ENCODE data around the gene TYRP1. TPM values are rescaled to one million over a fixed set of nuclear protein-coding genes. Genes with fewer than 3 reads are reported as not detected.

Gene TYRP1
- total RNA-seq, 1 donor from 2014 or later = 86.2 TPM

DNA sequence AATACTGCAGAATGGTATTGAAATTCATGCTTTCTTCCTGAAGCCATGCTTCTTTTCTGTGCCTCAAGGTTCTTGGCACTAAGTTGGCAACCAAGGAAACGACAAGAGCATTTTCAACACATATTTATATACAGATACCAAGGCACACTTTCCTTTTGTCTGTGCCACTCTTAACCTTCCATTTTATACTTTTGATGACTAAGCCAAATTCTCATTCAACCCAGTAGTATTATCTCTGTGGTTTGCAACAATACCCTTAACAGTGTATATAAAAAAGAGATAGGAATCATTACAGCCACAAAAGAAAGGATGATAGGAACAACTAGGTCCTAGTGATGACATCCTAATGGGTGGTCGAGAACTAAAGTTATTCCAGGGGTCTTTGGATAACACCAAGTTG, 36.0 kb upstream of the TYRP1 start:
- no peaks in the 10 kb centered on the region for H3K27me3 Mint-ChIP-seq
- no peak overlapping the region for H3K27ac Mint-ChIP-seq
- no peaks in the 10 kb centered on the region for H3K9me3 Mint-ChIP-seq
- no peak for TF ChIP-seq CTCF (conservative IDR thresholded peaks at IDR 0.05)
- H3K4me3 Mint-ChIP-seq = no peak overlapping the region
- DNase-seq (ENCODE audit: extremely low spot score, unreplicated experiment) = no peak
- H3K36me3 Mint-ChIP-seq = no peaks in the 10 kb centered on the region
- H3K4me1 Mint-ChIP-seq (ENCODE audit: unreplicated experiment) = no peaks in the 10 kb centered on the region

DNA sequence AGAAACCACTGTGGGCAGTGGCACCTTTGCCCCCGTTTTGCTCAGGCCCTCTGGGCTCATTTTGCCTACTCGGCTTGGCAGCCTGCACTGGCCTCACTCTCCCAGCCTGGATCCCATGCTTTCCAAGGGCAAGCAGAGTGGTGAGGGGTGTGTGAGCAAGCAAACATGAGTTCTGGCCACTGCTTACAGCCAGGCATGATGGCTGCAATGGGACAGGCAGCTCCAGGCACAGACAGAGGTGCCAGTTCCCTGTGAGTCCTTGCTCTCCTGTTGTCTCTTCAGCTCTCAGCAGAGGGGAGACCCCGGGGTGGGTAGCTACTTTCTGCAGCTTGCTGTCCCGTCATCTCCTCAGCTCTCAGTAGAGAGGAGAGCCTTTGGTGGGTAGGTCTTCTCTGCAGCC, 35.2 kb upstream of the TYRP1 start:
- no peak for DNase-seq (ENCODE audit: extremely low spot score, unreplicated experiment)
- H3K4me1 Mint-ChIP-seq (ENCODE audit: unreplicated experiment) = no peaks in the 10 kb centered on the region
- H3K27ac Mint-ChIP-seq = no peak overlapping the region
- no peaks in the 10 kb centered on the region for H3K9me3 Mint-ChIP-seq
- H3K4me3 Mint-ChIP-seq = no peak overlapping the region
- H3K27me3 Mint-ChIP-seq = no peaks in the 10 kb centered on the region
- no peaks in the 10 kb centered on the region for H3K36me3 Mint-ChIP-seq
- TF ChIP-seq CTCF (conservative IDR thresholded peaks at IDR 0.05) = no peak

GRCh38 chr9:12658531-12659209, 34.5 kb upstream of the TYRP1 start:
- no peak for TF ChIP-seq CTCF (conservative IDR thresholded peaks at IDR 0.05)
- Mint-ChIP-seq H3K27me3 (no peaks in the 10 kb centered on the region), H3K4me3 (no peak overlapping the region), H3K36me3 (no peaks in the 10 kb centered on the region), H3K4me1 (ENCODE audit: unreplicated experiment) (no peaks in the 10 kb centered on the region), H3K27ac (no peak overlapping the region), H3K9me3 (no peaks in the 10 kb centered on the region)
- DNase-seq (ENCODE audit: extremely low spot score, unreplicated experiment) = no peak

DNA sequence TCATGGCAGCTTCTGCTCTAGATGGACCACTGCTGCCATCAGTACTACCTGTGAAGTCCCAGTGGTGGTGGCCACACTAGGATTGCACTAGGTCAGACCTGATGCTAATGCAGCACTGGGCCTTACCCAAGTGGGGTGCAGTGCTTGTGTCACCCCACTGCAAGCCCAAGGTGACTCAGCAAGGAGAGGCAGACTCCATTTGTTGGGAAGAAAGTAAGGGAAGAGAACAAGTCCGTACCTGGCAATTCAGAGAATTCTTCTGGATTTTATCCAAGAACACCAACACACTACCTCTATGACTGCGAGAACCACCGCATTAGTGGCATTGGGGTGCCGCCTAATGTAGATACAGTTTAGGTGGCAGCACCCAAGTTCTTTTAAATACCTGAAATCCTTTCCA, 34.0 kb upstream of the TYRP1 start:
- no peak for DNase-seq (ENCODE audit: extremely low spot score, unreplicated experiment)
- no peaks in the 10 kb centered on the region for H3K4me1 Mint-ChIP-seq (ENCODE audit: unreplicated experiment)
- no peak overlapping the region for H3K4me3 Mint-ChIP-seq
- H3K36me3 Mint-ChIP-seq = no peaks in the 10 kb centered on the region
- H3K9me3 Mint-ChIP-seq = no peaks in the 10 kb centered on the region
- no peak overlapping the region for H3K27ac Mint-ChIP-seq
- TF ChIP-seq CTCF (conservative IDR thresholded peaks at IDR 0.05) = no peak
- no peaks in the 10 kb centered on the region for H3K27me3 Mint-ChIP-seq

DNA sequence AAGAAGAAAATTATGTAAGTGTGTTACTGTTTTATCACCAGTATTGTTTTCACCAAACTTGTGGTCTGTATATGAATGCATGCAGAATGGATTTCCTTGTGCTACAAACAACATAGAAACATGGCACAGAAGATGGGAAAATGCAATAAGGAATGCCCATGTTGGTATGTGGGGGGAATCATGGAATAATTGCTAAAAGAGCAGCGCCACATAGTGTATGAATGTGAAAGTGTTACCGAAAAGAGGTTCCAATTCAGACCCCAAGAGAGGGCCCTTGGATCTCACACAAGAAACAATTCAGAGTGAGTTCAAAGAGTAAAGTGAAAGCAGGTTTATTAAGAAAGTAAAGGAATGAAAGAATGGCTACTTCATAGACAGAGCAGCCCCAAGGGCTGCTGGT, 26.4 kb upstream of the TYRP1 start:
- no peaks in the 10 kb centered on the region for H3K27me3 Mint-ChIP-seq
- H3K9me3 Mint-ChIP-seq = no peaks in the 10 kb centered on the region
- no peaks in the 10 kb centered on the region for H3K36me3 Mint-ChIP-seq
- no peak for DNase-seq (ENCODE audit: extremely low spot score, unreplicated experiment)
- peak; percentile 20 for TF ChIP-seq CTCF (conservative IDR thresholded peaks at IDR 0.05)
- no peak overlapping the region for H3K4me3 Mint-ChIP-seq
- H3K27ac Mint-ChIP-seq = no peak overlapping the region
- no peaks in the 10 kb centered on the region for H3K4me1 Mint-ChIP-seq (ENCODE audit: unreplicated experiment)

DNA sequence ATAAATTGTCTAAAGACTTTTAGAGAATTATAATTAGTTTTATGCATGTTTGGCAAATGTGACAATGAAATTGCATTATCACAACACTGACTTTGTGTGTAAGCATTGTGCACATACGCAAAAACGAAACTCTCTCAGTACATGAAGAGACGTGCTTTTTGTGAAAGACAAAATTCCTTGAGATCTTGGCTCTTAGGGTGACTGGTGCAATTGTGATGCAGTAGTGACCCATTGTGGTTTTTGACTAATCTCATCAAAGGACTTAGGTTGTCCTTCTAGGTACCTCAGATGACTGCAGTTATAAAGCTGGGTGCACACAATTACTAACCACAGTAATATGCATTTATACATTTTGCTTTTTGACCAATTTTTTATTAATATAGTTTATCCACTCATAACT, 25.3 kb upstream of the TYRP1 start:
- DNase-seq (ENCODE audit: extremely low spot score, unreplicated experiment) = no peak
- Mint-ChIP-seq H3K27me3 (no peaks in the 10 kb centered on the region), H3K36me3 (no peaks in the 10 kb centered on the region), H3K27ac (no peak overlapping the region), H3K4me3 (no peak overlapping the region), H3K4me1 (ENCODE audit: unreplicated experiment) (no peaks in the 10 kb centered on the region), H3K9me3 (no peaks in the 10 kb centered on the region)
- no peak for TF ChIP-seq CTCF (conservative IDR thresholded peaks at IDR 0.05)

Data from type B pancreatic cell (in vitro differentiated cells).